Natural killer cell (primary cell): ENCODE measurements around the gene CHRNA1. TPM values are rescaled to one million over a fixed set of nuclear protein-coding genes. Genes with fewer than 3 reads are reported as not detected.

Source experiments
- ATAC-seq, 3 donors: fragments of 150-1000 bp in 2 of 3; fragments of 200-7000 bp in 1 of 3; cut with Tn5 transposase; 1 replicate in 1 of 3; 2 replicates in 2 of 3; pipeline ENCODE4 v1.10.0; 2021; ENCODE audit warnings: mild to moderate bottlenecking in 2 of 3, moderate library complexity in 2 of 3
- DNase-seq, 2 donors: peaks; one replicate each; pipeline versions ENCODE4 v3.0.0 to v3.0.0-alpha.2; 2013 to 2021; ENCODE audit warnings: mixed read lengths in 1 of 2
- H3K27ac ChIP-seq: one replicate; pipeline ENCODE4 v1.5.1; 2013; ENCODE audit warnings: mild to moderate bottlenecking, low read length
- H3K27me3 ChIP-seq: one replicate; pipeline ENCODE4 v1.6.1; 2013; ENCODE audit warnings: low read length; ENCODE audit not compliant: control insufficient read depth, insufficient read depth
- H3K36me3 ChIP-seq: one replicate; pipeline ENCODE4 v1.6.1; 2013; ENCODE audit warnings: low read length; ENCODE audit not compliant: control insufficient read depth, insufficient read depth
- H3K4me1 ChIP-seq: one replicate; pipeline ENCODE4 v1.6.1; 2013; ENCODE audit warnings: low read length; ENCODE audit not compliant: control insufficient read depth, insufficient read depth
- H3K4me3 ChIP-seq: one replicate; pipeline ENCODE4 v1.5.1; 2013; ENCODE audit warnings: low read length
- H3K9me3 ChIP-seq: one replicate; pipeline ENCODE4 v1.6.1; 2013; ENCODE audit warnings: low read length; ENCODE audit not compliant: control insufficient read depth, insufficient read depth
- H3K27ac Mint-ChIP-seq, 2 donors: one replicate each; pipeline ENCODE4 v1.8.0; 2022; ENCODE audit warnings: mild to moderate bottlenecking in 2 of 2, mixed read lengths in 2 of 2, moderate library complexity in 1 of 2
- H3K27me3 Mint-ChIP-seq, 2 donors: one replicate each; pipeline ENCODE4 v1.8.0; 2022; ENCODE audit warnings: low read depth in 2 of 2, mixed read lengths in 2 of 2
- H3K36me3 Mint-ChIP-seq: one replicate; pipeline ENCODE4 v1.8.0; 2022; ENCODE audit warnings: mixed read lengths
- H3K4me1 Mint-ChIP-seq, 2 donors: one replicate each; pipeline ENCODE4 v1.8.0; 2022; ENCODE audit warnings: mixed read lengths in 2 of 2
- H3K4me3 Mint-ChIP-seq: one replicate; pipeline ENCODE4 v1.8.0; 2022; ENCODE audit warnings: mild to moderate bottlenecking, moderate library complexity, mixed read lengths
- H3K9me3 Mint-ChIP-seq, 2 donors: one replicate each; pipeline ENCODE4 v1.8.0; 2022; ENCODE audit warnings: mixed read lengths in 2 of 2
- WGBS: methylation state at CpG from one replicate; pipeline ENCODE4 v1.1.7; 2013; ENCODE audit warnings: missing lambda C conversion rate; ENCODE audit not compliant: insufficient coverage; 5-methylcytosine and 5-hydroxymethylcytosine counted together
- intact Hi-C: fragments of 100-400 bp; cut with micrococcal nuclease; formaldehyde crosslinking; loops from one replicate; pipeline ENCODE4 v1.14.2; 2022
- total RNA-seq, 4 donors: library from RNA; stranded (reverse); fragments of 120-200 nt in 1 of 4; gene quantifications; one replicate each; pipeline versions ENCODE4 v1.2.3 to v1.2.4, GENCODE V29; 2013 to 2022
- TF ChIP-seq, protein P1 (sequence below): fragments of 200-600 bp; IDR thresholded peaks from one replicate; pipeline ENCODE4 v1.8.0; 2022; ENCODE audit warnings: antibody characterized with exemption

The CHRNA1 gene
- total RNA-seq, 3 donors from 2014 or later (not counting 1 experiment from before 2014, with no cell fraction given), result 0.23 TPM; not detected in 2

DNA sequence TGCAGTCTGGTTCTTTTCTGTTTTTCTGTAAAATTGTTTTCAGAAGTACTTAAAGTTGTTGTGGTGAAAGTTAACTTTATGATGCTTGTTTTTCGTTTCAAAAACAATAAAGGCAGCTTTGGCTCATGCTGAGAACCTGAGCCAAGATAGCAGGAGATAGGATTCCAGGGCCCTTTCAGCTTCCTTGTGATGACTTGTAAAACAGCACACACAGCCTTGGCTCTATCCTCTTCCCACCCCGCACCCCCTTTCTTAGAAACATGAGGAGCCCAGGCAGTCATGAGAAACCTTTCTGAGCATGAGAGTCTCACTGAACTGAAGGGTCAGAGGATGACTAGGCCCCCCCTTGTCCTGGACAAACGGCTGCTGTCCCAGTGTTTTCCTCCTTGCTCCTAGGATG lies 12.4 kb upstream of the CHRNA1 start:
- WGBS, result 92% methylated on average over 3 of the region's 3 CpGs
- H3K36me3 Mint-ChIP-seq, result no peaks in the 10 kb centered on the region
- Histone ChIP-seq H3K4me3 (no peak overlapping the region), H3K36me3 (no peaks in the 10 kb centered on the region), H3K9me3 (no peaks in the 10 kb centered on the region), H3K4me1 (peaks cover 33% of the 10 kb centered on the region), H3K27ac (no peak overlapping the region), H3K27me3 (no peaks in the 10 kb centered on the region)
- H3K27me3 Mint-ChIP-seq, result no peaks in the 10 kb centered on the region
- no peak overlapping the region for H3K4me3 Mint-ChIP-seq
- H3K4me1 Mint-ChIP-seq, result peaks cover 13 to 22% of the 10 kb centered on the region in 2 donors
- no peak for DNase-seq
- ATAC-seq, result no peak
- intact Hi-C loops, result no loop called here
- TF ChIP-seq, protein P1, sequence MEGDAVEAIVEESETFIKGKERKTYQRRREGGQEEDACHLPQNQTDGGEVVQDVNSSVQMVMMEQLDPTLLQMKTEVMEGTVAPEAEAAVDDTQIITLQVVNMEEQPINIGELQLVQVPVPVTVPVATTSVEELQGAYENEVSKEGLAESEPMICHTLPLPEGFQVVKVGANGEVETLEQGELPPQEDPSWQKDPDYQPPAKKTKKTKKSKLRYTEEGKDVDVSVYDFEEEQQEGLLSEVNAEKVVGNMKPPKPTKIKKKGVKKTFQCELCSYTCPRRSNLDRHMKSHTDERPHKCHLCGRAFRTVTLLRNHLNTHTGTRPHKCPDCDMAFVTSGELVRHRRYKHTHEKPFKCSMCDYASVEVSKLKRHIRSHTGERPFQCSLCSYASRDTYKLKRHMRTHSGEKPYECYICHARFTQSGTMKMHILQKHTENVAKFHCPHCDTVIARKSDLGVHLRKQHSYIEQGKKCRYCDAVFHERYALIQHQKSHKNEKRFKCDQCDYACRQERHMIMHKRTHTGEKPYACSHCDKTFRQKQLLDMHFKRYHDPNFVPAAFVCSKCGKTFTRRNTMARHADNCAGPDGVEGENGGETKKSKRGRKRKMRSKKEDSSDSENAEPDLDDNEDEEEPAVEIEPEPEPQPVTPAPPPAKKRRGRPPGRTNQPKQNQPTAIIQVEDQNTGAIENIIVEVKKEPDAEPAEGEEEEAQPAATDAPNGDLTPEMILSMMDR, result no peak
- H3K9me3 Mint-ChIP-seq, result no peaks in the 10 kb centered on the region
- no peak overlapping the region for H3K27ac Mint-ChIP-seq

DNA sequence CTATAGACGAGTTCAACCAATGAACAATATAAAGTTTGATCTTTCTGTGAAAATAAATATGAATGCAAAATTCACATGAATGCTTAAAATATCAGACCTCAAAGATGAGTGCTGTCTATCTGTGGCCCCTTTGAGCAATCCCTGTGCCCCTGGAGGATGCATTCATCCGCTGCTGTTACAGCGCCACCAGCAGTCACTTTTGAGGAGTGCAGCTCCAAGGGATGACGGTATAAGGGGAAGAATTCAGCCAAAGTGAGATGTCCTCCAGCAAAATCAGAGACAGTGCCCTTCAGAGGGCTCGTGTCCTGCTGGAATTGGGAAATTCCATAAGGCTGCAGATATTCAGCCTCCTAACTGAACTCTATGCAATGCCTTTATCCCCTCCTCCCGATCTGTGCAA lies 12.0 kb upstream of the CHRNA1 start:
- H3K4me1 Mint-ChIP-seq, result peaks cover 13 to 22% of the 10 kb centered on the region in 2 donors
- no peaks in the 10 kb centered on the region for H3K27me3 Mint-ChIP-seq
- no peaks in the 10 kb centered on the region for H3K27me3 ChIP-seq
- no peaks in the 10 kb centered on the region for H3K9me3 Mint-ChIP-seq
- H3K4me1 ChIP-seq, result peaks cover 33% of the 10 kb centered on the region
- ATAC-seq (no peak), DNase-seq (peak in 1 of 2 donors; percentile 57)
- no peaks in the 10 kb centered on the region for H3K36me3 ChIP-seq
- no peak overlapping the region for H3K27ac ChIP-seq
- intact Hi-C loops, result no loop called here
- H3K4me3 ChIP-seq, result no peak overlapping the region
- no peaks in the 10 kb centered on the region for H3K9me3 ChIP-seq
- H3K4me3 Mint-ChIP-seq, result no peak overlapping the region
- H3K27ac Mint-ChIP-seq, result no peak overlapping the region
- TF ChIP-seq, protein P1, result no peak
- WGBS, result 90% methylated on average over 6 of the region's 6 CpGs
- no peaks in the 10 kb centered on the region for H3K36me3 Mint-ChIP-seq

DNA sequence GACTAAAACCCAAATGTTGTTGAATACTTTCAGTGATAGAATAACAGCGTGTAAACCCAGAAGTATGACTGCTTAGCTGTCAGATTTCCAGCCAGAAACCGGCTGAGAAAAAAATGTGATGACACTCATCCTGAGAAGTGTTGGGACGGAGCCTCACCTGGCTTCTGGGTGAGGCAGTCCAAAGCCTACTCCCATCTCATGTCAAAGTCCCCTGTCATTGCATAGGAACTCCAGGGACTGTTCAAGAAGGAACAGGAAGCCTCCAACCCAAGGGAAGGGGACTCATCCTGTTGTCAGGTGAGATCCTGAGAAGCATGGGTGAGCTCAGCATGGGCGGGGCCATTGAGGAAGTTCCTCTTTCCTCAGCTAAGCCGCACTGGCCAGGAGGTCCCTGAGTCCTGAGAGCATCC lies 11.3 kb upstream of the CHRNA1 start:
- Mint-ChIP-seq H3K4me1 (peaks cover 13 to 22% of the 10 kb centered on the region in 2 donors), H3K36me3 (no peaks in the 10 kb centered on the region), H3K27me3 (no peaks in the 10 kb centered on the region), H3K4me3 (no peak overlapping the region), H3K27ac (no peak overlapping the region), H3K9me3 (no peaks in the 10 kb centered on the region)
- H3K9me3 ChIP-seq, result no peaks in the 10 kb centered on the region
- intact Hi-C loops, result no loop called here
- H3K4me1 ChIP-seq, result peaks cover 33% of the 10 kb centered on the region
- H3K36me3 ChIP-seq, result no peaks in the 10 kb centered on the region
- WGBS, result 76% methylated on average over 5 of the region's 5 CpGs
- no peak overlapping the region for H3K27ac ChIP-seq
- TF ChIP-seq, protein P1, result no peak
- H3K27me3 ChIP-seq, result no peaks in the 10 kb centered on the region
- DNase-seq (peak in 1 of 2 donors; percentile 19), ATAC-seq (no peak)
- no peak overlapping the region for H3K4me3 ChIP-seq

DNA sequence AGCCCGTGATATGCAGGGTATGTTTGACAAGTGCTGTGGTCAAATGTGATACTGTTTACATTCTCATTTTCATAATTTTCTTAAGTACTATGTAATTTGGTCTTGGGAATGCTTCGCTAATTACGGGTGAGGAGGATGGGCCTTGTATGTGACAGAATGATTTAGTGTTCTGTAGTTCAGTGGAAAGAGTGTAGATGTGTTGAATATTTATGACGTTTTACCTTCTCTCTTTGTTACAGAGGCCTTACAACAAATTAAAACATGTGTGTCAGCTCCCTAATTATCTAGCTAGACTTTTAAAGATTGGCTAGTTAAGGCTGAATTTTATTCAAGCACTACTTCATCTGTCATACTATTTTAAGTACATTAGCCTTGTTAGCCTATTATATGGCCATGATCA lies 10.6 kb upstream of the CHRNA1 start:
- Mint-ChIP-seq H3K9me3 (no peaks in the 10 kb centered on the region), H3K27ac (no peak overlapping the region), H3K36me3 (no peaks in the 10 kb centered on the region), H3K4me3 (no peak overlapping the region), H3K27me3 (no peaks in the 10 kb centered on the region), H3K4me1 (peaks cover 13 to 22% of the 10 kb centered on the region in 2 donors)
- Histone ChIP-seq H3K27ac (no peak overlapping the region), H3K27me3 (no peaks in the 10 kb centered on the region), H3K4me3 (no peak overlapping the region), H3K9me3 (no peaks in the 10 kb centered on the region), H3K36me3 (no peaks in the 10 kb centered on the region), H3K4me1 (peaks cover 33% of the 10 kb centered on the region)
- DNase-seq, result no peak
- WGBS, result 75% methylated on average over 2 of the region's 4 CpGs
- TF ChIP-seq, protein P1, result no peak
- no peak for ATAC-seq
- intact Hi-C loops, result no loop called here
